LNCaP clone FGC (cell line): Measurements from ENCODE around the gene LIMS2.

Source experiments
- DNase-seq: peaks from one replicate; pipeline ENCODE4 v3.0.0-alpha.2; 2011; ENCODE audit warnings: low read depth
- H3K4me3 ChIP-seq: 2 replicates; pipeline ENCODE4 v1.5.1; 2011; ENCODE audit warnings: mild to moderate bottlenecking, low read depth, low read length, control low read depth
- TF ChIP-seq, protein P1 (sequence below): IDR thresholded peaks from 2 replicates; pipeline ENCODE4 v1.5.1; 2012; ENCODE audit warnings: mild to moderate bottlenecking; ENCODE audit not compliant: control insufficient read depth, insufficient read depth; ENCODE audit errors: extremely low read depth

The LIMS2 gene

DNA sequence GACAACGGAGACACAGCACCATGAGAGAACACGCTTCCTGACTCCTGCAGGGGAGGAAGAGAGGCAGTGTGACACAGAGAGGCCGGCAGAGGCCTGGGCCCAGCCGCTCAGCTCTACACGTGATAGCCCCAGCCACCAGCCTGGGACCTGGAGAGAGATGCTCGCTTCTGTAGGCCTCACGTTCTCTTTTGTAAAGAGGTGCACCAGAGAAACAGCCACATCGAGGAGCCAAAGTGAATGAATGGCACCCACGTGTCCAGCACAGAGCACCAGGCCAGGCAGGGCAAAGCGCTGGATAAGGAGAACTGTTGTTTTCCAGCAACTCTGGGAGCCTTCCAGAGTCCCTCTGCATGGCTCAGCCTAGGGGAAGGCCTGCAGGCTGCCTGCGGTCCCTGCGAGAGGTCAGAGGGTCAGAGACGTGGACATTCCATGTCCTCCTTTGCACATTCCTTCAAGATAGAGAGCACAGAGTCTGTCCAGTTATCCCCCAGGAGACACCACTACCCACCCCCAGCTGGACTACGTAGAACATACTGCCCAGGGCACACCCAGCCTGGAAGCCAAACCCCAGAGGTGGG, 14.2 kb downstream of the LIMS2 start:
- no peak for DNase-seq
- TF ChIP-seq, protein P1, sequence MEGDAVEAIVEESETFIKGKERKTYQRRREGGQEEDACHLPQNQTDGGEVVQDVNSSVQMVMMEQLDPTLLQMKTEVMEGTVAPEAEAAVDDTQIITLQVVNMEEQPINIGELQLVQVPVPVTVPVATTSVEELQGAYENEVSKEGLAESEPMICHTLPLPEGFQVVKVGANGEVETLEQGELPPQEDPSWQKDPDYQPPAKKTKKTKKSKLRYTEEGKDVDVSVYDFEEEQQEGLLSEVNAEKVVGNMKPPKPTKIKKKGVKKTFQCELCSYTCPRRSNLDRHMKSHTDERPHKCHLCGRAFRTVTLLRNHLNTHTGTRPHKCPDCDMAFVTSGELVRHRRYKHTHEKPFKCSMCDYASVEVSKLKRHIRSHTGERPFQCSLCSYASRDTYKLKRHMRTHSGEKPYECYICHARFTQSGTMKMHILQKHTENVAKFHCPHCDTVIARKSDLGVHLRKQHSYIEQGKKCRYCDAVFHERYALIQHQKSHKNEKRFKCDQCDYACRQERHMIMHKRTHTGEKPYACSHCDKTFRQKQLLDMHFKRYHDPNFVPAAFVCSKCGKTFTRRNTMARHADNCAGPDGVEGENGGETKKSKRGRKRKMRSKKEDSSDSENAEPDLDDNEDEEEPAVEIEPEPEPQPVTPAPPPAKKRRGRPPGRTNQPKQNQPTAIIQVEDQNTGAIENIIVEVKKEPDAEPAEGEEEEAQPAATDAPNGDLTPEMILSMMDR: no peak
- no peak overlapping the region for H3K4me3 ChIP-seq

DNA sequence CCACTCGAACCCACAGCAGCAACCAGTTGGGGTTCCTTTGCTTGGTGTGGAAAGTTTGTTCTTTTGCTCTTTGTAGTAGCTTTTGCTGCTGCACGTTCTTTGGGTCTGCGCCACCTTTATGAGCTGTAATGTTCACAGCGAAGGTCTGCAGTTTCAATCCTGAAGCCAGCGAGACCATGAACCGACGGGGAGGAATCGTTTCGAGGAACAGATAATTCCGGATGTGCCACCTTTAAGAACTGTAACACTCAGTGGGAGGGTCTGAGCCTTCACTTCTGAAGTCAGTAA, 15.1 kb downstream of the LIMS2 start:
- TF ChIP-seq, protein P1: no peak

GRCh38 chr2:127659408-127660290, 15.7 kb downstream of the LIMS2 start:
- TF ChIP-seq, protein P1: no peak
- H3K4me3 ChIP-seq: no peak overlapping the region
- DNase-seq: no peak

More for the DNA sequence above, 15.1 kb downstream of the LIMS2 start:
- H3K4me3 ChIP-seq: no peak overlapping the region
- no peak for DNase-seq

- DNase-seq: no peak
- H3K4me3 ChIP-seq: no peak overlapping the region
- TF ChIP-seq, protein P1: no peak
Measured at GRCh38 chr2:127658641-127659407, 16.5 kb downstream of the LIMS2 start.

GRCh38 chr2:127658146-127658545, 17.2 kb downstream of the LIMS2 start:
- H3K4me3 ChIP-seq: no peak overlapping the region
- DNase-seq: no peak
- TF ChIP-seq, protein P1: no peak

GRCh38 chr2:127657232-127657595, 18.1 kb downstream of the LIMS2 start:
- no peak overlapping the region for H3K4me3 ChIP-seq
- TF ChIP-seq, protein P1: no peak
- DNase-seq: no peak
